ENCODE results near the gene PILRB. TPM values are rescaled to one million over a fixed set of nuclear protein-coding genes. Genes with fewer than 3 reads are reported as not detected.
A peak's percentile ranks its signal among the peaks of the same experiment; 100 is the strongest.

PILRB gene
- total and polyA plus RNA-seq, 2 of the 13 experiments (the other 11 are each of a cell fraction or from before 2014, with no cell fraction given) = 16.6 to 33.8 TPM

GRCh38 chr7:100335566-100336466 is 22.1 kb upstream of the PILRB start (continued):
- TF ChIP-seq, protein P1, sequence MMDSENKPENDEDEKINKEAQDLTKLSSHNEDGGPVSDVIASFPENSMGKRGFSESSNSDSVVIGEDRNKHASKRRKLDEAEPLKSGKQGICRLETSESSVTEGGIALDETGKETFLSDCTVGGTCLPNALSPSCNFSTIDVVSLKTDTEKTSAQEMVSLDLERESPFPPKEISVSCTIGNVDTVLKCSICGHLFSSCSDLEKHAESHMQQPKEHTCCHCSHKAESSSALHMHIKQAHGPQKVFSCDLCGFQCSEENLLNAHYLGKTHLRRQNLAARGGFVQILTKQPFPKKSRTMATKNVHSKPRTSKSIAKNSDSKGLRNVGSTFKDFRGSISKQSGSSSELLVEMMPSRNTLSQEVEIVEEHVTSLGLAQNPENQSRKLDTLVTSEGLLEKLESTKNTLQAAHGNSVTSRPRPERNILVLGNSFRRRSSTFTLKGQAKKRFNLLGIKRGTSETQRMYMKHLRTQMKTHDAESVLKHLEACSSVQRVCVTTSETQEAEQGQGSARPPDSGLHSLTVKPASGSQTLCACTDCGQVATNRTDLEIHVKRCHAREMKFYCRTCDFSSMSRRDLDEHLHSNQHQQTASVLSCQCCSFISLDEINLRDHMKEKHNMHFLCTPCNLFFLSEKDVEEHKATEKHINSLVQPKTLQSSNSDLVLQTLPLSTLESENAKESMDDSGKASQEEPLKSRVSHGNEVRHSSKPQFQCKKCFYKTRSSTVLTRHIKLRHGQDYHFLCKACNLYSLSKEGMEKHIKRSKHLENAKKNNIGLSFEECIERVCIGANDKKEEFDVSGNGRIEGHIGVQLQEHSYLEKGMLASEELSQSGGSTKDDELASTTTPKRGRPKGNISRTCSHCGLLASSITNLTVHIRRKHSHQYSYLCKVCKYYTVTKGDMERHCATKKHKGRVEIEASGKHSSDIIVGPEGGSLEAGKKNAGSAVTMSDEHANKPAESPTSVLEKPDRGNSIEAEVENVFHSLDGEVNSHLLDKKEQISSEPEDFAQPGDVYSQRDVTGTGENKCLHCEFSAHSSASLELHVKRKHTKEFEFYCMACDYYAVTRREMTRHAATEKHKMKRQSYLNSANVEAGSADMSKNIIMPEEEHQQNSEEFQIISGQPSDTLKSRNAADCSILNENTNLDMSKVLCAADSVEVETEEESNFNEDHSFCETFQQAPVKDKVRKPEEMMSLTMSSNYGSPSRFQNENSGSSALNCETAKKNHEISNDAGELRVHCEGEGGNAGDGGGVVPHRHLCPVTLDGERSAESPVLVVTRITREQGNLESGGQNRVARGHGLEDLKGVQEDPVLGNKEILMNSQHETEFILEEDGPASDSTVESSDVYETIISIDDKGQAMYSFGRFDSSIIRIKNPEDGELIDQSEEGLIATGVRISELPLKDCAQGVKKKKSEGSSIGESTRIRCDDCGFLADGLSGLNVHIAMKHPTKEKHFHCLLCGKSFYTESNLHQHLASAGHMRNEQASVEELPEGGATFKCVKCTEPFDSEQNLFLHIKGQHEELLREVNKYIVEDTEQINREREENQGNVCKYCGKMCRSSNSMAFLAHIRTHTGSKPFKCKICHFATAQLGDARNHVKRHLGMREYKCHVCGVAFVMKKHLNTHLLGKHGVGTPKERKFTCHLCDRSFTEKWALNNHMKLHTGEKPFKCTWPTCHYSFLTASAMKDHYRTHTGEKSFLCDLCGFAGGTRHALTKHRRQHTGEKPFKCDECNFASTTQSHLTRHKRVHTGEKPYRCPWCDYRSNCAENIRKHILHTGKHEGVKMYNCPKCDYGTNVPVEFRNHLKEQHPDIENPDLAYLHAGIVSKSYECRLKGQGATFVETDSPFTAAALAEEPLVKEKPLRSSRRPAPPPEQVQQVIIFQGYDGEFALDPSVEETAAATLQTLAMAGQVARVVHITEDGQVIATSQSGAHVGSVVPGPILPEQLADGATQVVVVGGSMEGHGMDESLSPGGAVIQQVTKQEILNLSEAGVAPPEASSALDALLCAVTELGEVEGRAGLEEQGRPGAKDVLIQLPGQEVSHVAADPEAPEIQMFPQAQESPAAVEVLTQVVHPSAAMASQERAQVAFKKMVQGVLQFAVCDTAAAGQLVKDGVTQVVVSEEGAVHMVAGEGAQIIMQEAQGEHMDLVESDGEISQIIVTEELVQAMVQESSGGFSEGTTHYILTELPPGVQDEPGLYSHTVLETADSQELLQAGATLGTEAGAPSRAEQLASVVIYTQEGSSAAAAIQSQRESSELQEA (CRISPR knock-in tag; IDR thresholded peaks at IDR 0.05; ENCODE audit: not compliant biosample characterization) = peak; percentile 87
- TF ChIP-seq, protein P2, sequence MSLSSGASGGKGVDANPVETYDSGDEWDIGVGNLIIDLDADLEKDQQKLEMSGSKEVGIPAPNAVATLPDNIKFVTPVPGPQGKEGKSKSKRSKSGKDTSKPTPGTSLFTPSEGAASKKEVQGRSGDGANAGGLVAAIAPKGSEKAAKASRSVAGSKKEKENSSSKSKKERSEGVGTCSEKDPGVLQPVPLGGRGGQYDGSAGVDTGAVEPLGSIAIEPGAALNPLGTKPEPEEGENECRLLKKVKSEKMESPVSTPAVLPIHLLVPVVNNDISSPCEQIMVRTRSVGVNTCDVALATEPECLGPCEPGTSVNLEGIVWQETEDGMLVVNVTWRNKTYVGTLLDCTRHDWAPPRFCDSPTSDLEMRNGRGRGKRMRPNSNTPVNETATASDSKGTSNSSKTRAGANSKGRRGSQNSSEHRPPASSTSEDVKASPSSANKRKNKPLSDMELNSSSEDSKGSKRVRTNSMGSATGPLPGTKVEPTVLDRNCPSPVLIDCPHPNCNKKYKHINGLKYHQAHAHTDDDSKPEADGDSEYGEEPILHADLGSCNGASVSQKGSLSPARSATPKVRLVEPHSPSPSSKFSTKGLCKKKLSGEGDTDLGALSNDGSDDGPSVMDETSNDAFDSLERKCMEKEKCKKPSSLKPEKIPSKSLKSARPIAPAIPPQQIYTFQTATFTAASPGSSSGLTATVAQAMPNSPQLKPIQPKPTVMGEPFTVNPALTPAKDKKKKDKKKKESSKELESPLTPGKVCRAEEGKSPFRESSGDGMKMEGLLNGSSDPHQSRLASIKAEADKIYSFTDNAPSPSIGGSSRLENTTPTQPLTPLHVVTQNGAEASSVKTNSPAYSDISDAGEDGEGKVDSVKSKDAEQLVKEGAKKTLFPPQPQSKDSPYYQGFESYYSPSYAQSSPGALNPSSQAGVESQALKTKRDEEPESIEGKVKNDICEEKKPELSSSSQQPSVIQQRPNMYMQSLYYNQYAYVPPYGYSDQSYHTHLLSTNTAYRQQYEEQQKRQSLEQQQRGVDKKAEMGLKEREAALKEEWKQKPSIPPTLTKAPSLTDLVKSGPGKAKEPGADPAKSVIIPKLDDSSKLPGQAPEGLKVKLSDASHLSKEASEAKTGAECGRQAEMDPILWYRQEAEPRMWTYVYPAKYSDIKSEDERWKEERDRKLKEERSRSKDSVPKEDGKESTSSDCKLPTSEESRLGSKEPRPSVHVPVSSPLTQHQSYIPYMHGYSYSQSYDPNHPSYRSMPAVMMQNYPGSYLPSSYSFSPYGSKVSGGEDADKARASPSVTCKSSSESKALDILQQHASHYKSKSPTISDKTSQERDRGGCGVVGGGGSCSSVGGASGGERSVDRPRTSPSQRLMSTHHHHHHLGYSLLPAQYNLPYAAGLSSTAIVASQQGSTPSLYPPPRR (CRISPR knock-in tag; IDR thresholded peaks at IDR 0.05; ENCODE audit: borderline replicate concordance) = peak; percentile 13; the same call in 1 of the 2 replicates
- TF ChIP-seq ZNF788 (CRISPR knock-in tag; IDR thresholded peaks at IDR 0.05; ENCODE audit: borderline replicate concordance) (peak; percentile 71; the same call in 1 of the 2 replicates), SP5 (CRISPR knock-in tag; IDR thresholded peaks at IDR 0.05; ENCODE audit: borderline replicate concordance, low read depth) (peak; percentile 70), BORCS8-MEF2B (CRISPR knock-in tag; IDR thresholded peaks at IDR 0.05) (peak; percentile 57; the same call in 1 of the 2 replicates), RXRA (CRISPR knock-in tag; IDR thresholded peaks at IDR 0.05) (peak; percentile 42; the same call in 1 of the 2 replicates), ZNF552 (CRISPR knock-in tag; IDR thresholded peaks at IDR 0.05; ENCODE audit: borderline replicate concordance) (peak; percentile 61; the same call in 1 of the 2 replicates), SMAD1 (CRISPR knock-in tag; IDR thresholded peaks at IDR 0.05; ENCODE audit: borderline replicate concordance, low read depth) (peak; percentile 76; the same call in 1 of the 2 replicates), ZNF784 (CRISPR knock-in tag; IDR thresholded peaks at IDR 0.05; ENCODE audit: borderline replicate concordance) (peak; percentile 77; the same call in 1 of the 2 replicates)
- TF ChIP-seq, protein P3, sequence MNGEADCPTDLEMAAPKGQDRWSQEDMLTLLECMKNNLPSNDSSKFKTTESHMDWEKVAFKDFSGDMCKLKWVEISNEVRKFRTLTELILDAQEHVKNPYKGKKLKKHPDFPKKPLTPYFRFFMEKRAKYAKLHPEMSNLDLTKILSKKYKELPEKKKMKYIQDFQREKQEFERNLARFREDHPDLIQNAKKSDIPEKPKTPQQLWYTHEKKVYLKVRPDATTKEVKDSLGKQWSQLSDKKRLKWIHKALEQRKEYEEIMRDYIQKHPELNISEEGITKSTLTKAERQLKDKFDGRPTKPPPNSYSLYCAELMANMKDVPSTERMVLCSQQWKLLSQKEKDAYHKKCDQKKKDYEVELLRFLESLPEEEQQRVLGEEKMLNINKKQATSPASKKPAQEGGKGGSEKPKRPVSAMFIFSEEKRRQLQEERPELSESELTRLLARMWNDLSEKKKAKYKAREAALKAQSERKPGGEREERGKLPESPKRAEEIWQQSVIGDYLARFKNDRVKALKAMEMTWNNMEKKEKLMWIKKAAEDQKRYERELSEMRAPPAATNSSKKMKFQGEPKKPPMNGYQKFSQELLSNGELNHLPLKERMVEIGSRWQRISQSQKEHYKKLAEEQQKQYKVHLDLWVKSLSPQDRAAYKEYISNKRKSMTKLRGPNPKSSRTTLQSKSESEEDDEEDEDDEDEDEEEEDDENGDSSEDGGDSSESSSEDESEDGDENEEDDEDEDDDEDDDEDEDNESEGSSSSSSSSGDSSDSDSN (CRISPR knock-in tag; IDR thresholded peaks at IDR 0.05) = peak; percentile 67
